Mesendoderm (in vitro differentiated cells): ENCODE measurements around the gene PRSS1.
A peak's percentile ranks its signal among the peaks of the same experiment; 100 is the strongest.
"Not testable (repeated sequence)": the region's sequence is repeated elsewhere in the genome, so short reads cannot be mapped to it uniquely, and the experiment has no call there.

Source experiments
- DNase-seq: peaks from one replicate; pipeline ENCODE4 v3.0.0; 2013
- H2AK5ac ChIP-seq: 2 replicates; pipeline ENCODE4 v1.6.1; 2013; ENCODE audit warnings: low read length, inconsistent platforms
- H2BK120ac ChIP-seq: 2 replicates; pipeline ENCODE4 v1.6.1; 2013; ENCODE audit warnings: low read depth, mild to moderate bottlenecking, low read length, moderate library complexity, mixed read lengths
- H2BK15ac ChIP-seq: replicated peaks from 2 replicates; pipeline ENCODE4 v1.6.1; 2013; ENCODE audit warnings: low read depth, mild to moderate bottlenecking, moderate library complexity
- H2BK5ac ChIP-seq: 2 replicates; pipeline ENCODE4 v1.6.1; 2013; ENCODE audit warnings: low read length, inconsistent platforms
- H3K18ac ChIP-seq: 2 replicates; pipeline ENCODE4 v1.6.1; 2013; ENCODE audit warnings: mild to moderate bottlenecking, low read length, mixed read lengths
- H3K23ac ChIP-seq: one replicate; pipeline ENCODE4 v1.6.1; 2013; ENCODE audit warnings: low read length
- H3K27ac ChIP-seq: 2 replicates; pipeline ENCODE4 v1.5.1; 2013; ENCODE audit warnings: low read depth, mild to moderate bottlenecking, inconsistent platforms, low read length, moderate library complexity
- H3K27me3 ChIP-seq: 2 replicates; pipeline ENCODE4 v1.6.1; 2013; ENCODE audit warnings: low read length, control low read depth, mild to moderate bottlenecking, inconsistent platforms; ENCODE audit not compliant: insufficient read depth, poor library complexity
- H3K36me3 ChIP-seq: 2 replicates; pipeline ENCODE4 v1.6.1; 2013; ENCODE audit warnings: low read length, inconsistent platforms; ENCODE audit not compliant: control insufficient read depth, insufficient read depth
- H3K4ac ChIP-seq: one replicate; pipeline ENCODE4 v1.6.1; 2013; ENCODE audit warnings: low read depth, mild to moderate bottlenecking, low read length, moderate library complexity
- H3K4me1 ChIP-seq: 2 replicates; pipeline ENCODE4 v1.6.1; 2013; ENCODE audit warnings: low read depth, low read length, inconsistent platforms; ENCODE audit not compliant: control insufficient read depth
- H3K4me2 ChIP-seq: 2 replicates; pipeline ENCODE4 v1.6.1; 2013; ENCODE audit warnings: low read length
- H3K4me3 ChIP-seq: 2 replicates; pipeline ENCODE4 v1.5.1; 2013; ENCODE audit warnings: mild to moderate bottlenecking, low read length
- H3K56ac ChIP-seq: one replicate; pipeline ENCODE4 v1.6.1; 2013; ENCODE audit warnings: low read length
- H3K79me1 ChIP-seq: 2 replicates; pipeline ENCODE4 v1.6.1; 2013; ENCODE audit warnings: low read length, inconsistent platforms
- H3K79me2 ChIP-seq: 2 replicates; pipeline ENCODE4 v1.6.1; 2013; ENCODE audit warnings: mild to moderate bottlenecking, low read length; ENCODE audit not compliant: control insufficient read depth, insufficient read depth
- H3K9ac ChIP-seq: 2 replicates; pipeline ENCODE4 v1.6.1; 2013; ENCODE audit warnings: low read length, inconsistent platforms
- H4K5ac ChIP-seq: one replicate; pipeline ENCODE4 v1.6.1; 2013; ENCODE audit warnings: low read length
- H4K8ac ChIP-seq: one replicate; pipeline ENCODE4 v1.6.1; 2013; ENCODE audit warnings: low read depth, mild to moderate bottlenecking, control low read depth, low read length, moderate library complexity
- WGBS: extraction: QIAGEN DNeasy Blood & Tissue Kit; methylation state at CpG from one replicate; pipeline ENCODE4 v1.1.7; 2013; ENCODE audit warnings: low lambda C conversion rate, missing lambda C conversion rate; ENCODE audit not compliant: insufficient coverage; ENCODE audit errors: extremely low coverage; 5-methylcytosine and 5-hydroxymethylcytosine counted together

Gene PRSS1

GRCh38 chr7:142762104-142762503 is 12.8 kb downstream of the PRSS1 start:
- Histone ChIP-seq H4K5ac (no peak overlapping the region), H2AK5ac (no peak overlapping the region), H3K23ac (no peak overlapping the region), H2BK15ac (no peak overlapping the region), H3K56ac (no peak overlapping the region), H3K27ac (no peak overlapping the region), H3K27me3 (no peaks in the 10 kb centered on the region), H3K9ac (no peak overlapping the region), H2BK120ac (no peak overlapping the region), H3K4me1 (no peaks in the 10 kb centered on the region), H3K4ac (no peak overlapping the region), H3K79me2 (no peaks in the 10 kb centered on the region), H3K4me2 (no peak overlapping the region), H3K4me3 (no peak overlapping the region), H2BK5ac (no peak overlapping the region), H3K36me3 (no peaks in the 10 kb centered on the region), H3K18ac (no peak overlapping the region), H4K8ac (no peak overlapping the region), H3K79me1 (no peaks in the 10 kb centered on the region)
- DNase-seq: no peak
- no CpG with 5 or more reads among the region's 1 CpG for WGBS

- no CpG with 5 or more reads among the region's 3 CpGs for WGBS
- Histone ChIP-seq H3K36me3 (no peaks in the 10 kb centered on the region), H2BK5ac (no peak overlapping the region), H2BK120ac (no peak overlapping the region), H3K18ac (no peak overlapping the region), H3K4ac (no peak overlapping the region), H4K8ac (no peak overlapping the region), H2AK5ac (no peak overlapping the region), H3K4me2 (no peak overlapping the region), H3K4me3 (no peak overlapping the region), H3K23ac (no peak overlapping the region), H3K4me1 (peaks cover 6% of the 10 kb centered on the region), H3K56ac (no peak overlapping the region), H4K5ac (no peak overlapping the region), H3K27ac (no peak overlapping the region), H2BK15ac (no peak overlapping the region), H3K79me2 (no peaks in the 10 kb centered on the region), H3K27me3 (no peaks in the 10 kb centered on the region), H3K9ac (no peak overlapping the region), H3K79me1 (no peaks in the 10 kb centered on the region)
- no peak for DNase-seq
Measured at GRCh38 chr7:142767451-142767850, 18.2 kb downstream of the PRSS1 start.

DNA sequence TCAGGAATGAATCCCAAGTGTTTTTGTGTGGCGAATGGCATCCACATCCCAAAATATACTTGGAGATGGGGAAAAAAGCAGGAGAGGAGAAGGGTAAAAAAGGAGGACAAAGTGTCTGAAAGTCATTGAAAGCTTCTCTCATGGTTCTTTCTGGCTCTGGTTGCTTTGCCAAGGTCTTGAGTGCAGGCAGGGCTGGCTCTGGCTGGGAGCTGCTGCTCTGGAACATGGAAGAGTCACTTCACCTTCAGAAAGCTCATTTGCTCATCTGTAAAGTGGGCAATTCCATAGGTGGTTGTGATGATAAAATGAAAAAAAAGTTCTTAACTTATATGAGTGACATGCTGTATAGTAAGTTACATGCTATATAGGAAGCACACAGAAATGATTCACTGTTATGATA is 18.6 kb downstream of the PRSS1 start:
- H4K8ac ChIP-seq: no peak overlapping the region
- no peaks in the 10 kb centered on the region for H3K27me3 ChIP-seq
- no peak overlapping the region for H2BK15ac ChIP-seq
- no peak overlapping the region for H2BK5ac ChIP-seq
- H3K4me3 ChIP-seq: no peak overlapping the region
- H2AK5ac ChIP-seq: no peak overlapping the region
- WGBS: no CpG with 5 or more reads among the region's 1 CpG
- no peak overlapping the region for H3K23ac ChIP-seq
- H3K36me3 ChIP-seq: no peaks in the 10 kb centered on the region
- no peak overlapping the region for H4K5ac ChIP-seq
- H3K4me1 ChIP-seq: peaks cover 6% of the 10 kb centered on the region
- no peak overlapping the region for H3K27ac ChIP-seq
- H3K9ac ChIP-seq: no peak overlapping the region
- no peak overlapping the region for H3K18ac ChIP-seq
- H3K79me1 ChIP-seq: no peaks in the 10 kb centered on the region
- H2BK120ac ChIP-seq: no peak overlapping the region
- no peak overlapping the region for H3K4ac ChIP-seq
- no peak overlapping the region for H3K56ac ChIP-seq
- no peak overlapping the region for H3K4me2 ChIP-seq
- no peaks in the 10 kb centered on the region for H3K79me2 ChIP-seq
- DNase-seq: no peak

GRCh38 chr7:142768885-142769284 is 19.6 kb downstream of the PRSS1 start:
- not testable (repeated sequence) for H3K4me1 ChIP-seq, H3K4me3 ChIP-seq, H3K27ac ChIP-seq, DNase-seq, H3K23ac ChIP-seq, H3K4ac ChIP-seq, H3K56ac ChIP-seq, H4K8ac ChIP-seq, H3K9ac ChIP-seq, H2AK5ac ChIP-seq, H4K5ac ChIP-seq, H3K18ac ChIP-seq, H2BK15ac ChIP-seq, H2BK120ac ChIP-seq, H3K79me2 ChIP-seq, H3K27me3 ChIP-seq, H3K36me3 ChIP-seq, H3K4me2 ChIP-seq, H2BK5ac ChIP-seq, H3K79me1 ChIP-seq
- WGBS: no CpG with 5 or more reads among the region's 3 CpGs

DNA sequence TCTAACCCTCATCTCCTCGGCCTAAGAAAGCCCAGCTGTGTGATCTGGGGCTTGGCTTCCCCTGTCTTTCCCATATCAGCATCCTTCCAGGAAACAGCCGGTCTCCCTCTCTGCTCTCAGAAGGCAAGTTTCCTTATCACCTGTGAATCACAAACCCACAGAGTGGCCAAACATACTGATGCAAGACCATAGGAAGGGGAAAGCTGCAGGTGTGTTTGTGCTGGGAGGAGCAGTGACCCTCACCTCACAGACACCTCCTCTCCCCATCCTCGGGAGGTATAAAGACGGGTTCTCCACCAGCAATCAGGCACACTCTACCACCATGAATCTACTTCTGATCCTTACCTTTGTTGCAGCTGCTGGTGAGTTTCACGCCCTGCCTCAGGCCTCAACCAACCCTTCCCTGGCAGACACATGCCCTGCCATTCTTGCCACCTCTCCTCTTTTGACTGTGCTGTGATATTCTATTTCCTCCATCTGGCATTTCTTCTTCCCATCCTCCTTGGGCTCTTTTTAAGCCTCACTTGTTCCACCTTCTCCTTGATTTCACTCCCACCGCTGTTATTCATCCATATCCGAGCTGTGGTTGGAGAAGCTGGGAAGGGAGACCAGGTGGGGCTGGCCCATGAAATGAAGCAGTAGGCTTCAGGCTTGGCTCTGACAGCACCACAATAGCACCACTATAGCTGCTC is 21.5 kb downstream of the PRSS1 start, which contains the start of gene PRSS2:
Gene PRSS2 (plus strand): TSS at position 310 of the 692 bp plus-strand sequence. CDS start 13 bp downstream, at position 323.
- Histone ChIP-seq H3K4me2 (no peak within 1 kb of the TSS), H3K79me2 (no peaks in the 10 kb centered on the region), H2BK15ac (no peak within 1 kb of the TSS), H2AK5ac (peak within 1 kb of the TSS; percentile 65), H2BK120ac (no peak within 1 kb of the TSS), H3K56ac (no peak within 1 kb of the TSS), H4K8ac (no peak within 1 kb of the TSS), H3K9ac (no peak within 1 kb of the TSS), H3K23ac (no peak within 1 kb of the TSS), H2BK5ac (no peak within 1 kb of the TSS), H3K4ac (no peak within 1 kb of the TSS), H3K27ac (no peak within 1 kb of the TSS), H3K36me3 (no peaks in the 10 kb centered on the region), H3K4me3 (no peak within 1 kb of the TSS), H4K5ac (no peak within 1 kb of the TSS), H3K27me3 (no peaks in the 10 kb centered on the region), H3K4me1 (peaks cover 6% of the 10 kb centered on the region), H3K18ac (no peak within 1 kb of the TSS), H3K79me1 (no peaks in the 10 kb centered on the region)
- peak; percentile 66 for DNase-seq
- no CpG with 5 or more reads among the region's 7 CpGs for WGBS

DNA sequence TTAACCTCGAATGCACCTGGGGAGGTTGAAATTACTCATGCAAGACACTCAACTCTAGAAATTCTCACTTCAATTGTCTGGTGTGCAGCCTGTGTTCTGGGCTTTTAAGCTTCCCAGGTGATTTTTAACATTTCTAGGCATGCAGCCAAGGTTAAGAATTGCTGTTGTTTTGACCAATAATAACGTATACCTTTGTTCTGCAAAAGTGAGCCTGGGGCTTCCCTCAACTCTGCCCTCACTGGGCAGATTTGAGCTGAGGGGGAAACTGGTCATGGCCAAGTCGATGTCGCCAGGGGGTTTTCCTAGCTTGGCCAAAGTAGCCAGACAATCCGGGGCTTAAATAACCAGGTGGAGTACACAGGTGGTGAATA is 22.1 kb downstream of the PRSS1 start:
- H3K27ac ChIP-seq: no peak overlapping the region
- H3K79me2 ChIP-seq: no peaks in the 10 kb centered on the region
- WGBS: no CpG with 5 or more reads among the region's 5 CpGs
- H3K4me1 ChIP-seq: peaks cover 6% of the 10 kb centered on the region
- H3K36me3 ChIP-seq: no peaks in the 10 kb centered on the region
- no peak overlapping the region for H2AK5ac ChIP-seq
- no peak for DNase-seq
- no peak overlapping the region for H2BK15ac ChIP-seq
- no peak overlapping the region for H3K4me2 ChIP-seq
- H3K27me3 ChIP-seq: no peaks in the 10 kb centered on the region
- H3K23ac ChIP-seq: no peak overlapping the region
- no peaks in the 10 kb centered on the region for H3K79me1 ChIP-seq
- H2BK120ac ChIP-seq: no peak overlapping the region
- no peak overlapping the region for H4K8ac ChIP-seq
- H3K9ac ChIP-seq: no peak overlapping the region
- H4K5ac ChIP-seq: no peak overlapping the region
- H3K56ac ChIP-seq: no peak overlapping the region
- no peak overlapping the region for H3K18ac ChIP-seq
- H3K4me3 ChIP-seq: no peak overlapping the region
- no peak overlapping the region for H2BK5ac ChIP-seq
- no peak overlapping the region for H3K4ac ChIP-seq
